ENCODE results near the gene AICDA.

DNA sequence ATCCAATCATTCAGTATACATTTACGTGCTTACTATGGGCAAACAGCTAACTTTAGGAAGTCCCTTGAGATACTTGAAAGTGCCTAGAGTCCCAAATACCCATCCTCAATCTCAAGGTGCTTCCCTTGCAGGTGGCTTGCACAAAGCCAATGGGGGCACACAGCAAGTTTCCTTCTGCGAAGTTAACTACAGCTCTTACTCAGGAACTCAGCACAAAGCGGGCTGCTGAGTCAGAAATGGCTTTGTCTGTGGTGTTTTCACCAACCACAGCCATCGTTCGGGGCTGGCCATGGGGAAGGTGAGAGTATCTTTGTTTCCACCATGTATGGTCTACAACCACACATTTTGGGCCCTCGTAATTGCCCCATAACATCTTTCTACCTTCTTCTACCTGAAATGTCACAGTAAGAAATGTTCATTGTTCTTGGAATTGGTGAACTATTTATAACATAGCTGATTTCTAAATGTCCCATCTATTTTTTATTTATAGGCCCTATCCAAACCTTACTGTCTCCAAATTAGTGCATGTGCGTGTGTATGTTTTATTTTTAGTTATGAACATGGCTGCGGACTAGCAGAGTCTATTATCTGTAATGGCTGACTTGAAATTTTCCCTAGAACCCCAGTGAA, 36.0 kb upstream of the AICDA start:
- TF ChIP-seq, protein P1, sequence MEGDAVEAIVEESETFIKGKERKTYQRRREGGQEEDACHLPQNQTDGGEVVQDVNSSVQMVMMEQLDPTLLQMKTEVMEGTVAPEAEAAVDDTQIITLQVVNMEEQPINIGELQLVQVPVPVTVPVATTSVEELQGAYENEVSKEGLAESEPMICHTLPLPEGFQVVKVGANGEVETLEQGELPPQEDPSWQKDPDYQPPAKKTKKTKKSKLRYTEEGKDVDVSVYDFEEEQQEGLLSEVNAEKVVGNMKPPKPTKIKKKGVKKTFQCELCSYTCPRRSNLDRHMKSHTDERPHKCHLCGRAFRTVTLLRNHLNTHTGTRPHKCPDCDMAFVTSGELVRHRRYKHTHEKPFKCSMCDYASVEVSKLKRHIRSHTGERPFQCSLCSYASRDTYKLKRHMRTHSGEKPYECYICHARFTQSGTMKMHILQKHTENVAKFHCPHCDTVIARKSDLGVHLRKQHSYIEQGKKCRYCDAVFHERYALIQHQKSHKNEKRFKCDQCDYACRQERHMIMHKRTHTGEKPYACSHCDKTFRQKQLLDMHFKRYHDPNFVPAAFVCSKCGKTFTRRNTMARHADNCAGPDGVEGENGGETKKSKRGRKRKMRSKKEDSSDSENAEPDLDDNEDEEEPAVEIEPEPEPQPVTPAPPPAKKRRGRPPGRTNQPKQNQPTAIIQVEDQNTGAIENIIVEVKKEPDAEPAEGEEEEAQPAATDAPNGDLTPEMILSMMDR (IDR thresholded peaks at IDR 0.05): no peak
- no peak for TF ChIP-seq POLR2A (IDR thresholded peaks at IDR 0.05)
